Lung (tissue), 12 donors: ENCODE results near the gene ADAMTSL1. TPM values are rescaled to one million over a fixed set of nuclear protein-coding genes. Genes with fewer than 3 reads are reported as not detected.

Source experiments
- ATAC-seq: fragments of 200-7000 bp; cut with Tn5 transposase; one replicate; pipeline ENCODE4 v1.9.1; 2020; ENCODE audit warnings: moderate number of reproducible peaks; ENCODE audit not compliant: insufficient read depth, low FRiP score
- DNase-seq, 3 donors: peaks; one replicate each; pipeline ENCODE4 v3.0.0-alpha.2; 2013 to 2017
- H3K27ac ChIP-seq, 2 donors: one replicate each; pipeline ENCODE4 v1.5.1; 2013; ENCODE audit warnings: mild to moderate bottlenecking in 2 of 2, moderate library complexity in 2 of 2, control low read depth in 1 of 2, inconsistent platforms in 1 of 2, low read depth in 1 of 2, low read length in 1 of 2
- H3K27me3 ChIP-seq, 3 donors: one replicate each; pipeline ENCODE4 v1.5.1; 2013; ENCODE audit warnings: low read length in 2 of 3; ENCODE audit not compliant: control insufficient read depth in 3 of 3, insufficient read depth in 3 of 3
- H3K36me3 ChIP-seq, 4 donors: one replicate each; pipeline ENCODE4 v1.5.1; 2013; ENCODE audit warnings: low read length in 4 of 4, mild to moderate bottlenecking in 1 of 4, moderate library complexity in 1 of 4; ENCODE audit not compliant: control insufficient read depth in 4 of 4, insufficient read depth in 4 of 4
- H3K4me1 ChIP-seq, 5 donors: one replicate each; pipeline ENCODE4 v1.5.1; 2013; ENCODE audit warnings: low read length in 5 of 5, mild to moderate bottlenecking in 2 of 5, moderate library complexity in 1 of 5; ENCODE audit not compliant: control insufficient read depth in 5 of 5, insufficient read depth in 5 of 5
- H3K4me3 ChIP-seq: one replicate; pipeline ENCODE4 v1.5.1; 2013; ENCODE audit warnings: mild to moderate bottlenecking, control low read depth, moderate library complexity
- H3K9ac ChIP-seq, 2 donors: one replicate each; pipeline ENCODE4 v1.5.1; 2013; ENCODE audit warnings: low read length in 2 of 2, control low read depth in 1 of 2; ENCODE audit not compliant: insufficient read depth in 1 of 2
- H3K9me3 ChIP-seq, 4 donors: one replicate each; pipeline ENCODE4 v1.5.1; 2013; ENCODE audit warnings: low read length in 3 of 4, mild to moderate bottlenecking in 1 of 4, moderate library complexity in 1 of 4; ENCODE audit not compliant: control insufficient read depth in 4 of 4, insufficient read depth in 3 of 4
- CTCF ChIP-seq: IDR thresholded peaks from 2 replicates; pipeline ENCODE4 v1.5.1; 2012; ENCODE audit warnings: mild to moderate bottlenecking; ENCODE audit errors: control extremely low read depth, extremely low read depth
- WGBS, 2 donors: extraction: QIAGEN DNeasy Blood & Tissue Kit; methylation state at CpG; one replicate each; pipeline ENCODE4 v1.1.7; 2013; 5-methylcytosine and 5-hydroxymethylcytosine counted together
- polyA plus RNA-seq, 2 donors: library from polyadenylated mRNA; stranded (reverse); fragments of 200-250 nt; gene quantifications; one replicate each; pipeline ENCODE4 v1.2.1, GENCODE V29; 2013
- total RNA-seq, 2 donors: library from RNA; depleted of rRNA in 1 of 2; stranded (reverse); fragments of >200 nt in 1 of 2; gene quantifications; one replicate each; pipeline ENCODE4 v1.2.1, GENCODE V29; 2014 to 2021
- donor health status: control.
- donor health status: control.
- donor health status: Bipolar disorder and iron deficiency.
- donor health status: healthy.
- donor health status: DM: yes; HTN: yes; CAD: no.

Gene ADAMTSL1
- total and polyA plus RNA-seq, 4 donors: 0.25 to 36.2 (median 1.4) TPM

- no peak for TF ChIP-seq CTCF
- Histone ChIP-seq H3K9me3 (no peaks in the 10 kb centered on the region), H3K27ac (no peak overlapping the region), H3K9ac (no peak overlapping the region), H3K4me3 (no peak overlapping the region), H3K4me1 (peaks cover 0 to 21% (median 3%) of the 10 kb centered on the region in 5 donors), H3K27me3 (no peaks in the 10 kb centered on the region), H3K36me3 (no peaks in the 10 kb centered on the region)
- WGBS, 2 donors: 92 to 96% methylated on average over 5 of the region's 5 CpGs
- ATAC-seq (no peak), DNase-seq (no peak)
These were observed 466.0 kb downstream of the ADAMTSL1 start for GRCh38 chr9:18939943-18940342.

- Histone ChIP-seq H3K27ac (no peak overlapping the region), H3K4me1 (peaks cover 0 to 16% (median 3%) of the 10 kb centered on the region in 5 donors), H3K27me3 (no peaks in the 10 kb centered on the region), H3K9me3 (no peaks in the 10 kb centered on the region), H3K9ac (no peak overlapping the region), H3K36me3 (no peaks in the 10 kb centered on the region), H3K4me3 (no peak overlapping the region)
- 71 to 86% methylated on average over 8 of the region's 8 CpGs for WGBS, 2 donors
- TF ChIP-seq CTCF: no peak
- ATAC-seq: no peak
- peak; percentile 73 to 90 (median 85) for DNase-seq
These were observed 467.2 kb downstream of the ADAMTSL1 start for GRCh38 chr9:18941060-18941740.

GRCh38 chr9:18942801-18943200 is 468.8 kb downstream of the ADAMTSL1 start:
- Histone ChIP-seq H3K4me3 (no peak overlapping the region), H3K27ac (no peak overlapping the region), H3K9me3 (peaks cover 0 to under 1% (median 0%) of the 10 kb centered on the region in 4 donors), H3K4me1 (peaks cover 0 to 16% (median 4%) of the 10 kb centered on the region in 5 donors), H3K9ac (no peak overlapping the region), H3K27me3 (no peaks in the 10 kb centered on the region), H3K36me3 (no peaks in the 10 kb centered on the region)
- DNase-seq (no peak), ATAC-seq (no peak)
- WGBS, 2 donors: 58 to 70% methylated on average over 7 of the region's 7 CpGs
- TF ChIP-seq CTCF: no peak

- TF ChIP-seq CTCF: no peak
- Histone ChIP-seq H3K36me3 (no peaks in the 10 kb centered on the region), H3K9ac (no peak overlapping the region), H3K9me3 (peaks cover 0 to 4% (median 0%) of the 10 kb centered on the region in 4 donors), H3K27me3 (no peaks in the 10 kb centered on the region), H3K27ac (no peak overlapping the region), H3K4me3 (no peak overlapping the region), H3K4me1 (peaks cover 0 to 7% (median 3%) of the 10 kb centered on the region in 5 donors)
- peak; percentile 47 for ATAC-seq
- 55 to 66% methylated on average over 4 of the region's 4 CpGs for WGBS, 2 donors
- no peak for DNase-seq
These were observed 474.0 kb downstream of the ADAMTSL1 start for GRCh38 chr9:18947892-18948339.
